GM19023 (cell line): ENCODE measurements around the gene SPATA19.
"Not testable (repeated sequence)": the region's sequence is repeated elsewhere in the genome, so short reads cannot be mapped to it uniquely, and the experiment has no call there.

ENCODE experiments used
- ATAC-seq: cut with Tn5 transposase; IDR thresholded peaks from one replicate; pipeline ENCODE4 v1.9.1; 2021; ENCODE audit warnings: mild to moderate bottlenecking, moderate library complexity; ENCODE audit not compliant: unreplicated experiment

SPATA19 gene

GRCh38 chr11:133845413-133845812, at the start of gene SPATA19:
Gene SPATA19, minus strand, starts transcription at chr11:133845513. Its CDS starts 67 bp downstream, at chr11:133845446.
- no peak for ATAC-seq

GRCh38 chr11:133895061-133895479, 49.8 kb upstream of the SPATA19 start:
- ATAC-seq, result peak; percentile 58

- ATAC-seq, result no peak
Measured at GRCh38 chr11:133893381-133893780, 48.1 kb upstream of the SPATA19 start.

- no peak for ATAC-seq
Measured at GRCh38 chr11:133892584-133893380, 47.5 kb upstream of the SPATA19 start.

- ATAC-seq, result no peak
Measured at GRCh38 chr11:133892126-133892525, 46.8 kb upstream of the SPATA19 start.

- ATAC-seq, result no peak
Measured at GRCh38 chr11:133889893-133890292, 44.6 kb upstream of the SPATA19 start.

GRCh38 chr11:133889188-133889587, 43.9 kb upstream of the SPATA19 start:
- ATAC-seq, result no peak

GRCh38 chr11:133887692-133888332, 42.5 kb upstream of the SPATA19 start:
- ATAC-seq, result no peak

GRCh38 chr11:133886029-133886428, 40.7 kb upstream of the SPATA19 start:
- ATAC-seq, result no peak

GRCh38 chr11:133872160-133872559, 26.8 kb upstream of the SPATA19 start:
- no peak for ATAC-seq

GRCh38 chr11:133867456-133867855, 22.1 kb upstream of the SPATA19 start:
- ATAC-seq, result no peak

GRCh38 chr11:133865466-133865865, 20.2 kb upstream of the SPATA19 start:
- ATAC-seq, result no peak

GRCh38 chr11:133864756-133865155, 19.4 kb upstream of the SPATA19 start:
- ATAC-seq, result no peak

GRCh38 chr11:133860151-133860550, 14.8 kb upstream of the SPATA19 start:
- no peak for ATAC-seq

- ATAC-seq, result not testable (repeated sequence)
Measured at GRCh38 chr11:133854330-133854960, 9.1 kb upstream of the SPATA19 start.

- ATAC-seq, result no peak
Measured at GRCh38 chr11:133844217-133844616, 1.1 kb downstream of the SPATA19 start.

GRCh38 chr11:133843454-133843987, 1.8 kb downstream of the SPATA19 start:
- no peak for ATAC-seq

GRCh38 chr11:133842730-133843129, 2.6 kb downstream of the SPATA19 start:
- ATAC-seq, result no peak

GRCh38 chr11:133842053-133842452, 3.3 kb downstream of the SPATA19 start:
- ATAC-seq, result no peak

GRCh38 chr11:133841279-133842043, 3.9 kb downstream of the SPATA19 start:
- no peak for ATAC-seq

- no peak for ATAC-seq
Measured at GRCh38 chr11:133840479-133840941, 4.8 kb downstream of the SPATA19 start.
